Naive thymus-derived CD4-positive, alpha-beta T cell (primary cell): Measurements from ENCODE around the gene C14orf132. TPM values are rescaled to one million over a fixed set of nuclear protein-coding genes. Genes with fewer than 3 reads are reported as not detected.

ENCODE experiments used
- ATAC-seq: fragments of 150-1000 bp; cut with Tn5 transposase; 2 replicates; pipeline ENCODE4 v1.10.0; 2021; ENCODE audit warnings: mild to moderate bottlenecking, moderate library complexity
- CTCF ChIA-PET: fragments of 350-600 bp; sonication (Branson Sonifier 250); formaldehyde crosslinking; loops from one replicate; lab custom pipeline; 2021; ENCODE audit warnings: antibody characterized with exemption; lab: Charles Lee
- POLR2A ChIA-PET: fragments of 350-600 bp; sonication (Branson Sonifier 250); formaldehyde crosslinking; loops from one replicate; lab custom pipeline; 2021; ENCODE audit warnings: antibody characterized with exemption, inconsistent platforms; lab: Charles Lee
- DNase-seq, 9 donors: peaks; one replicate each; pipeline versions ENCODE4 v3.0.0 to v3.0.0-alpha.2; 2020 to 2022; ENCODE audit warnings: mixed read lengths in 1 of 9
- H3K27ac ChIP-seq: one replicate; pipeline ENCODE4 v1.7.0; 2013; ENCODE audit warnings: mild to moderate bottlenecking, low read depth, low read length, moderate library complexity
- H3K27me3 ChIP-seq, 2 donors: one replicate each; pipeline ENCODE4 v1.7.0; 2013; ENCODE audit warnings: low read length in 2 of 2, mild to moderate bottlenecking in 2 of 2, moderate library complexity in 2 of 2; ENCODE audit not compliant: control insufficient read depth in 2 of 2, insufficient read depth in 2 of 2
- H3K36me3 ChIP-seq, 3 experiments: 1 replicate in 2 of 3; 2 replicates in 1 of 3; pipeline ENCODE4 v1.7.0; 2013; ENCODE audit warnings: low read length in 3 of 3, mild to moderate bottlenecking in 3 of 3, moderate library complexity in 1 of 3; ENCODE audit not compliant: insufficient read depth in 3 of 3, control insufficient read depth in 2 of 3
- H3K4me1 ChIP-seq, 2 donors: one replicate each; pipeline ENCODE4 v1.7.0; 2013; ENCODE audit warnings: low read length in 2 of 2, mild to moderate bottlenecking in 2 of 2, moderate library complexity in 1 of 2; ENCODE audit not compliant: control insufficient read depth in 2 of 2, insufficient read depth in 2 of 2
- H3K4me3 ChIP-seq: 2 replicates; pipeline ENCODE4 v1.7.0; 2013; ENCODE audit warnings: mild to moderate bottlenecking, low read length
- H3K9me3 ChIP-seq, 3 experiments: 1 replicate in 2 of 3; 2 replicates in 1 of 3; pipeline ENCODE4 v1.7.0; 2013; ENCODE audit warnings: low read length in 3 of 3; ENCODE audit not compliant: control insufficient read depth in 2 of 3
- H3K27ac Mint-ChIP-seq, 9 donors: one replicate each; pipeline ENCODE4 v1.8.0; 2020 to 2022; ENCODE audit warnings: mixed read lengths in 9 of 9, mild to moderate bottlenecking in 8 of 9, moderate library complexity in 5 of 9, inconsistent platforms in 2 of 9
- H3K27me3 Mint-ChIP-seq, 5 donors: one replicate each; pipeline ENCODE4 v1.8.0; 2021 to 2022; ENCODE audit warnings: mixed read lengths in 5 of 5, mild to moderate bottlenecking in 1 of 5
- H3K36me3 Mint-ChIP-seq, 5 donors: one replicate each; pipeline ENCODE4 v1.8.0; 2020 to 2022; ENCODE audit warnings: mixed read lengths in 5 of 5, mild to moderate bottlenecking in 3 of 5, inconsistent platforms in 1 of 5
- H3K4me1 Mint-ChIP-seq, 7 donors: one replicate each; pipeline ENCODE4 v1.8.0; 2020 to 2022; ENCODE audit warnings: mixed read lengths in 7 of 7, mild to moderate bottlenecking in 3 of 7, inconsistent platforms in 1 of 7
- H3K4me3 Mint-ChIP-seq, 10 donors: one replicate each; pipeline ENCODE4 v1.8.0; 2020 to 2022; ENCODE audit warnings: mild to moderate bottlenecking in 10 of 10, mixed read lengths in 10 of 10, moderate library complexity in 6 of 10, inconsistent platforms in 2 of 10
- H3K9me3 Mint-ChIP-seq, 11 donors: one replicate each; pipeline ENCODE4 v1.8.0; 2020 to 2022; ENCODE audit warnings: mixed read lengths in 11 of 11, mild to moderate bottlenecking in 4 of 11, inconsistent platforms in 1 of 11, moderate library complexity in 1 of 11
- intact Hi-C, 2 donors: fragments of 100-400 bp; cut with micrococcal nuclease; formaldehyde crosslinking; loops; one replicate each; pipeline ENCODE4 v1.15.1; 2023
- polyA plus RNA-seq, 2 donors: library from polyadenylated mRNA; unstranded; fragments of 300-500 nt; fragmentation: Illumina TruSeq; gene quantifications; one replicate each; pipeline ENCODE4 v1.2.3, GENCODE V29; 2021
- total RNA-seq, 6 experiments: library from RNA in 5 of 6; stranded (reverse) in 5 of 6; gene quantifications; 1 replicate in 5 of 6; 2 replicates in 1 of 6; pipeline ENCODE4 v1.2.3 and lab custom pipeline; 2021 to 2026

Gene C14orf132
- total and polyA plus RNA-seq, 7 experiments from 2014 or later: 0.41 to 22.9 (median 7.2) TPM

GRCh38 chr14:96052541-96053247 lies 13.5 kb downstream of the C14orf132 start:
- ChIA-PET CTCF (no interaction called here), POLR2A (no interaction called here)
- Histone ChIP-seq H3K9me3 (no peaks in the 10 kb centered on the region), H3K4me3 (no peak overlapping the region), H3K4me1 (no peaks in the 10 kb centered on the region), H3K27me3 (no peaks in the 10 kb centered on the region), H3K27ac (no peak overlapping the region), H3K36me3 (no peaks in the 10 kb centered on the region)
- DNase-seq (no peak), ATAC-seq (no peak)
- intact Hi-C loops: no loop called here
- no peak overlapping the region for H3K27ac Mint-ChIP-seq
- H3K4me1 Mint-ChIP-seq: peaks cover 0 to 7% (median 0%) of the 10 kb centered on the region in 7 donors
- H3K4me3 Mint-ChIP-seq: no peak overlapping the region
- H3K27me3 Mint-ChIP-seq: peaks cover 0 to 9% (median 6%) of the 10 kb centered on the region in 5 donors
- H3K36me3 Mint-ChIP-seq: peaks cover 0 to 20% (median 6%) of the 10 kb centered on the region in 5 donors
- no peaks in the 10 kb centered on the region for H3K9me3 Mint-ChIP-seq

- Mint-ChIP-seq H3K9me3 (no peaks in the 10 kb centered on the region), H3K4me1 (peaks cover 0 to 7% (median 0%) of the 10 kb centered on the region in 7 donors), H3K36me3 (peaks cover 0 to 25% (median 6%) of the 10 kb centered on the region in 5 donors), H3K27ac (no peak overlapping the region), H3K4me3 (no peak overlapping the region), H3K27me3 (peaks cover 0 to 12% (median 6%) of the 10 kb centered on the region in 5 donors)
- DNase-seq (no peak), ATAC-seq (no peak)
- Histone ChIP-seq H3K27ac (no peak overlapping the region), H3K4me1 (no peaks in the 10 kb centered on the region), H3K9me3 (no peaks in the 10 kb centered on the region), H3K4me3 (no peak overlapping the region), H3K36me3 (no peaks in the 10 kb centered on the region), H3K27me3 (no peaks in the 10 kb centered on the region)
- POLR2A ChIA-PET: no interaction called here
- CTCF ChIA-PET: no interaction called here
- intact Hi-C loops: no loop called here
These were observed 14.1 kb downstream of the C14orf132 start for GRCh38 chr14:96053248-96053599.

- no peaks in the 10 kb centered on the region for H3K27me3 ChIP-seq
- DNase-seq (no peak), ATAC-seq (no peak)
- no peaks in the 10 kb centered on the region for H3K9me3 Mint-ChIP-seq
- H3K36me3 Mint-ChIP-seq: peaks cover 0 to 27% (median 6%) of the 10 kb centered on the region in 5 donors
- no peaks in the 10 kb centered on the region for H3K4me1 ChIP-seq
- peaks cover 0 to 7% (median 0%) of the 10 kb centered on the region in 7 donors for H3K4me1 Mint-ChIP-seq
- H3K4me3 ChIP-seq: no peak overlapping the region
- CTCF ChIA-PET: no interaction called here
- H3K9me3 ChIP-seq: no peaks in the 10 kb centered on the region
- POLR2A ChIA-PET: no interaction called here
- H3K27ac ChIP-seq: no peak overlapping the region
- intact Hi-C loops: no loop called here
- peaks cover 0 to 12% (median 6%) of the 10 kb centered on the region in 5 donors for H3K27me3 Mint-ChIP-seq
- no peak overlapping the region for H3K27ac Mint-ChIP-seq
- H3K36me3 ChIP-seq: no peaks in the 10 kb centered on the region
- no peak overlapping the region for H3K4me3 Mint-ChIP-seq
These were observed 14.6 kb downstream of the C14orf132 start for GRCh38 chr14:96053600-96054381.

- no peak for ATAC-seq
- Mint-ChIP-seq H3K27ac (no peak overlapping the region), H3K9me3 (no peaks in the 10 kb centered on the region), H3K27me3 (peaks cover 0 to 13% (median 7%) of the 10 kb centered on the region in 5 donors), H3K4me1 (peaks cover 0 to 7% (median under 1%) of the 10 kb centered on the region in 7 donors), H3K36me3 (peaks cover 0 to 27% (median 6%) of the 10 kb centered on the region in 5 donors), H3K4me3 (no peak overlapping the region)
- ChIA-PET POLR2A (no interaction called here), CTCF (no interaction called here)
- no peak overlapping the region for H3K4me3 ChIP-seq
- intact Hi-C loops: no loop called here
- H3K36me3 ChIP-seq: no peaks in the 10 kb centered on the region
- no peaks in the 10 kb centered on the region for H3K4me1 ChIP-seq
- no peaks in the 10 kb centered on the region for H3K9me3 ChIP-seq
- H3K27me3 ChIP-seq: no peaks in the 10 kb centered on the region
- H3K27ac ChIP-seq: no peak overlapping the region
- DNase-seq: no peak
These were observed 15.5 kb downstream of the C14orf132 start for GRCh38 chr14:96054661-96055060.

- peaks cover 0 to 7% (median 5%) of the 10 kb centered on the region in 7 donors for H3K4me1 Mint-ChIP-seq
- H3K27me3 Mint-ChIP-seq: peaks cover 0 to 16% (median 7%) of the 10 kb centered on the region in 5 donors
- H3K27me3 ChIP-seq: no peaks in the 10 kb centered on the region
- H3K4me1 ChIP-seq: no peaks in the 10 kb centered on the region
- H3K4me3 ChIP-seq: no peak overlapping the region
- H3K9me3 ChIP-seq: no peaks in the 10 kb centered on the region
- H3K9me3 Mint-ChIP-seq: no peaks in the 10 kb centered on the region
- POLR2A ChIA-PET: no interaction called here
- H3K27ac ChIP-seq: no peak overlapping the region
- intact Hi-C loops: no loop called here
- H3K4me3 Mint-ChIP-seq: no peak overlapping the region
- no peak overlapping the region for H3K27ac Mint-ChIP-seq
- no peak for DNase-seq
- H3K36me3 ChIP-seq: no peaks in the 10 kb centered on the region
- peaks cover 0 to 27% (median 6%) of the 10 kb centered on the region in 5 donors for H3K36me3 Mint-ChIP-seq
- no peak for ATAC-seq
- CTCF ChIA-PET: no interaction called here
These were observed 16.0 kb downstream of the C14orf132 start for GRCh38 chr14:96055065-96055752.

- H3K4me1 ChIP-seq: no peaks in the 10 kb centered on the region
- intact Hi-C loops: no loop called here
- peaks cover 0 to 18% (median 10%) of the 10 kb centered on the region in 5 donors for H3K27me3 Mint-ChIP-seq
- H3K36me3 Mint-ChIP-seq: peaks cover 0 to 27% (median 6%) of the 10 kb centered on the region in 5 donors
- ATAC-seq (no peak), DNase-seq (no peak)
- H3K27ac ChIP-seq: no peak overlapping the region
- H3K9me3 ChIP-seq: no peaks in the 10 kb centered on the region
- peaks cover 0 to 12% (median 5%) of the 10 kb centered on the region in 7 donors for H3K4me1 Mint-ChIP-seq
- no peaks in the 10 kb centered on the region for H3K9me3 Mint-ChIP-seq
- ChIA-PET CTCF (no interaction called here), POLR2A (no interaction called here)
- H3K27ac Mint-ChIP-seq: no peak overlapping the region
- no peaks in the 10 kb centered on the region for H3K27me3 ChIP-seq
- H3K4me3 ChIP-seq: no peak overlapping the region
- H3K4me3 Mint-ChIP-seq: no peak overlapping the region
- H3K36me3 ChIP-seq: no peaks in the 10 kb centered on the region
These were observed 16.8 kb downstream of the C14orf132 start for GRCh38 chr14:96055753-96056508.
